AG09319 (cell line): ENCODE measurements around the gene BMPER.

Source experiments
- DNase-seq: peaks from one replicate; pipeline ENCODE4 v3.0.0-alpha.2; 2010; ENCODE audit warnings: low read depth; ENCODE audit errors: extremely low read depth
- CTCF ChIP-seq: IDR thresholded peaks from 2 replicates; pipeline ENCODE4 v1.5.1; 2011; ENCODE audit warnings: low read depth, mild to moderate bottlenecking, inconsistent platforms, low read length, moderate library complexity

Gene BMPER

GRCh38 chr7:33905389-33906032 lies at the start of gene BMPER:
TSS of gene BMPER (plus strand) at chr7:33905539. CDS start at chr7:33905614, 75 bp downstream.
- no peak for DNase-seq

GRCh38 chr7:33861947-33862346 lies 43.4 kb upstream of the BMPER start:
- DNase-seq, result no peak
- no peak for TF ChIP-seq CTCF

More at GRCh38 chr7:33905389-33906032, at the start of gene BMPER:
- no peak for TF ChIP-seq CTCF

- no peak for DNase-seq
- TF ChIP-seq CTCF, result no peak
Observed at GRCh38 chr7:33862946-33863814, 42.2 kb upstream of the BMPER start.

GRCh38 chr7:33868166-33868565 lies 37.2 kb upstream of the BMPER start:
- no peak for DNase-seq
- TF ChIP-seq CTCF, result no peak

- no peak for DNase-seq
- TF ChIP-seq CTCF, result no peak
Observed at GRCh38 chr7:33869176-33869575, 36.2 kb upstream of the BMPER start.

GRCh38 chr7:33870120-33870519 lies 35.2 kb upstream of the BMPER start:
- no peak for DNase-seq
- no peak for TF ChIP-seq CTCF

GRCh38 chr7:33872870-33873269 lies 32.5 kb upstream of the BMPER start:
- no peak for TF ChIP-seq CTCF
- no peak for DNase-seq
